KG1 (cell line): ENCODE data around the gene LY6G5B.

Experiments used
- DNase-seq: peaks from one replicate; lab custom pipeline; 2025; lab: John Stamatoyannopoulos, UW

The LY6G5B gene

DNA sequence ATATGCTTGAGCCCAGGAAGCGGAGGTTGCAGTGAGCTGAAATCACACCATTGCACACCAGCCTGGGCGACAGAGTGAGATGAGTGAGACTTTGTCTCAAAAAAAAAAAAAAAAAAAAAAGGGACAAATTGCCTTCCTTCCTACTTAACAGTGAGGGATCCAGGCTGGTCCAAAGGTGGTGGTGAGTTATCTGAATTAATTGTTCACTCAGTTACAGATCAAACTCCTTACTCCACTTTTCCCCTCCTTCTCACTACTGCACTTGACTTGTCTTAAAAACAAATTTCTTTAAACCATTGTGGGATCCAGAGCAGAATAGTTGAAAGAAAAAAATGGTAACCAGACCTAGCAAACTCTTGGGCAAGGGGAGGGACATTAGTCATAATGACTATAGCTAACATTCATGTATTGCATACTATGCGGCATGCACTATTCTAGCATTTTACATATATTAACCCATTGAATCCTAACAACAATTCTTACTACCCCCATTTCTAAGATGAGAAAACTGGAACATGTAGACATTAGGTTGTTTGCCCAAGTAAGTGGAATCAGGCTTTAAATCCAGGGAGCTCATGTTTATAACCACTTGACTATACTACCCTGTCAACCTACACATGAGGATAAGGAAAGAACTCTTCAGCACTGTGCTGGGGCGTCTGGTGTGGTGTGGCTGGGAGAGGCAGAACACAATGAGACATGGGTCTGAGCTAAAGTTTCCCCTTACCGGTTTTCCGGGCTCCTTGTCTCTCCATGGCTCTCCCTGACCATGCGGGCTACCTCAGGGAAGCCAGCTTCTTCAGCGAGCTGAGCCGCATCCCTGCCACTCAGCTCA, 6.4 kb upstream of the LY6G5B start:
- DNase-seq, result no peak

DNA sequence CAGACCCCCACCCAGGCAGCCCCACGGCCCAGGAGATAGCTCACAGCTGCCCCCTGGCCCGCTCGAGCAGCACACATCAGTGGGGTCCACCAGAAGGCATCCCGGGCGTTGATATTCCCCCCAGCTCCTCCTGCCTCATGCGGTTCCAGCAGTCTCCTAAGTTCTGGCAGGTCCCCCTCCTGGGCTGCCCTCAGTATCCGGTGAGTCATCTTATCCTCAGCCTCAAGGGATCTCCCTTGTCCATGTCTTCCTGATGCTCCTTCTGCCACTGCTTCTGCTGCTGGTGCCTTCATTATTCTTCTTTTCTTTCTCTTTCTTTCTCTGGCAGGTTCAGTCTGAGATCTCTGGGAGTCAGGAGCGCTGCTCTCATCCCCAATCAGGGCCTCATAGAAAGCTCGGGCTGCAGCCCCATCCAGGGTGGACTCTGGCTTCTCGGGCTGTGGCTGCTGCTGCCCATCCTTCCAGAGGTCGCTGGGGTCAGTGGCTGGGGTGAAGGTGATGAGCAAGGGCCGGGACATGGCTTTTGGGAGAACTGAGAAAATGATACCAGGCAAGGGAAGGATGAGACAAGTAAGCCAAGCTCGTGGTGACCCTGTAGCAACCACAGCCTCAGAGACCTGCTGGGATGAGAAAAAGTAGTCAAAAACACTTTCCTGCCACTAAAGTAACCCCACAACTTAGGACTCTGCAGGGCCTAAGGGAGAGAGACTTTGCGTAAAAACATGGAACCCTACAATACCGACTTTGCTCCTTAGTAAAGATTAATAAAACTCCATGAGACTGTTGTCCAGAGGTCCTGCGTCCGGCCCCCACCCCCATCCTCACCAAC, 5.6 kb upstream of the LY6G5B start:
- DNase-seq, result no peak

- peak; percentile 77 for DNase-seq
These were observed 4.8 kb upstream of the LY6G5B start, which contains the start of gene GPANK1 for GRCh38 chr6:31664790-31665500. TSS of gene GPANK1 (minus strand) at chr6:31664997. CDS start at chr6:31664478, 519 bp downstream.

- peak; percentile 95 for DNase-seq
These were observed 4.1 kb upstream of the LY6G5B start, which contains the start of gene CSNK2B for GRCh38 chr6:31665501-31666336. TSS of gene CSNK2B (plus strand) at chr6:31666080. CDS start at chr6:31666832, 752 bp downstream.

- DNase-seq, result no peak
These were observed 3.3 kb upstream of the LY6G5B start for GRCh38 chr6:31666337-31666965.

DNA sequence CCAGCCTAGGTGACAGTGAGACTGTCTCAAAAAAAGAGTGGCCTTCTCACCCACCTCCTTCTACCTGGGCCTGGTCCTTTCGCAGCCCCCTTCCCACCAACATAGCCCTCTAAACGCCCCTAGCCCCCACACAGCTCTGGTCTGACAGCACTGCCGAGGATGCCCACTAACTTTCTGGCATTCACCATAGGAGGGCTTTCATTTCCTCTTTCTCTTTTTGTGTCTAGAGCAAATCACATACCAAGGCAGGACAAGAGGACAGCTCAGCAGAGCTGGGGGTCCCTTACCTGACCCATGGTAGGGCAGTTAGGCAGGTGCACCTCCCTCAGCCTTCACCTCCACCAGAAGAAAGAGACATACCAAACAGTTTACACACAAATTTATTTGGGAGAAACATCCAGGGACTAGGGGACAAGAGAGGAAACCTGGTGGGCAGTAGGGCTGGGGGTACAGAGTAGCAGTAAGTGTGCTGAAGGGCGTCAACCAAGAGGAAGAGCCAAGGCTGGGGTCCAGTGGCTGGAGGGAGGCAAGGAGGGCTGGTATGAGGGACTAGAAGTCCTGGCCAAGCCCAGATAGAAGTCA, 6.6 kb downstream of the LY6G5B start:
- DNase-seq, result no peak

GRCh38 chr6:31676904-31677303, 7.1 kb downstream of the LY6G5B start:
- no peak for DNase-seq

DNA sequence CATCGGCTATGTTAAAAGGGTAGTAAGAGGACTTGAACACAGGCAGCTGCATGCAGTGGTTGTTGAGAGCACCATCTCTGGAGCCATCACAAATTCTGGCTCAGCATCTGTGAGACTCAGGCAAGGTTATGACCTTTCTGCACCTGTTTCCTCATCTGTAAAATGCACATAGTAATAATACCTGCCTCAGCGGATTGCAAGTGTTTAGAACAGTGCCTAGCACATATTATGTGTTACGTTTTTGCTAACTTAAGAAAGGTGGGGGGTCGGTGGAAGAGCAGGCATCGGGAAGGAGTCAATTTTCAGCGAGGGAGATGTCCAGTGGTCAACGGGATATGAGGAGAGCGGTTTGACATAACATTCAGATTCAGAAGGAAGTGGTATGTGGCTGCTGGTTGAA, 8.2 kb downstream of the LY6G5B start:
- no peak for DNase-seq

GRCh38 chr6:31680226-31681134, 10.7 kb downstream of the LY6G5B start, which contains the start of gene LY6G5C:
TSS of gene LY6G5C (minus strand) at chr6:31681067. CDS start at chr6:31680373, 694 bp downstream.
- peak; percentile 58 for DNase-seq

- DNase-seq, result no peak
These were observed 11.4 kb downstream of the LY6G5B start for GRCh38 chr6:31681135-31681671.

- no peak for DNase-seq
These were observed 13.8 kb downstream of the LY6G5B start for GRCh38 chr6:31683591-31683990.

DNA sequence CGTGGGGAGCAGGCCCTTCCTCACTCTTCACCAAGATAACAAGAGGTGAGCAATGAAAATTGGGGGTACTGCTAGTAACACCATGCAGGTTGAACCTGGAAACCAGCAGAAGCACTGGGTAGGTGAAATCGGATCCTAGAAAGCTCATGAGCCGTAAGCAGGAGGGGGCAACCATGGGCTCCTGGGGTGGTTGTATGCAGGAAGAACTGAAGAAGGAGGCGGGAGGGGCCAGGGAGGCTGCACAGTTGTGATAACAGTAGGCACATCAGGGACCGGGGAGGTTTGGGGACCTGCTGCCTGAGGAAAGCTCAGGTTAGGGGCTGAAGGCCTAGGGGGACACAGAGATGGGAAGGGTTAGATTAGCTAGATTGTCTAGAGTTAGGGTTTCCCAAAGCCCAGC, 16.7 kb downstream of the LY6G5B start:
- no peak for DNase-seq

GRCh38 chr6:31687321-31687720, 17.5 kb downstream of the LY6G5B start:
- DNase-seq, result no peak

- DNase-seq, result no peak
These were observed 18.3 kb downstream of the LY6G5B start for GRCh38 chr6:31687860-31688693.

DNA sequence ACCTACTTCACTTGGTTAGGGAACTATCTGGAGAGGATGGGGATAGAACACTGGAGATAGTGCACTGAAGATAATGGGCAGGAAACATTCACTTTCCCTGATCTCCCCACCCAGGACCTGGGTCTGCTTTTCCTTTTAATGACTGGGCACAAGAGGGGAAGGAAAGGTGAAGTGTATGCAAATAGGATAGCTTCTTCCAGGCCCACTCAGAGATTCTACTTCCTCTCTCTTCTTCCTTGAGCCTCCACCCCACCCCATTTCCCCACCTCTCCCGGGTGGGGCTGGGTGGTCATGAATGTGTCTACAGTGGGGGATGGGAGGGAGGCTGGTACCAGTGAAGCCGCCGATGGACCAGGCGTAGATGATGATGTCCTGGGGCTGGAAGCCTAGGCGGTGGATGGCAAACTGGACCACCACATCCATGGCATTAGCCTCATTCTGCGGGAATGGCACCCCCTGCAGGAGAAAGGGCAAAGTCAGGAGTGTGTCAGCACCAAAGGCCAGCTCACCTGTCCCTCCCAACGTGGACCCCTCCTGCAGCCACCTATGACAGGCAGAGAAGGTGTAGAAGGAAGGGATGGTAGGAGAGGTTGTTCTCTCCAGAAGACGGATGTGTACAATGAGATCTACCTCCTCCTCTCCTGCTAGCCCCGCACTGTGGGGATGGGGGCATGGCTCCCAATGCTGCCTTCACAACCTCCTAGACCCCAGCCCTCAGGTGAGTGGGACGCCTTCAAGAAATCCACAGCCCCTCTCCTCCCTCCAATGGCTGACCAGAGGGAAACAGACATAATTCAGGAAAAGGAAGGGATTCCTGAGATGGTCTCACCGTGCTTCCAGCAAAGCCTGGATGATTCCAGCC, 19.7 kb downstream of the LY6G5B start:
- no peak for DNase-seq

- no peak for DNase-seq
These were observed 20.7 kb downstream of the LY6G5B start for GRCh38 chr6:31690231-31691077.
